HG02885 (cell line): ENCODE results near the gene DAP3.
"Not testable (repeated sequence)": the region's sequence is repeated elsewhere in the genome, so short reads cannot be mapped to it uniquely, and the experiment has no call there.

Source experiments
- ATAC-seq: cut with Tn5 transposase; IDR thresholded peaks from one replicate; pipeline ENCODE4 v1.9.1; 2021; ENCODE audit warnings: mild to moderate bottlenecking; ENCODE audit not compliant: unreplicated experiment, poor library complexity

DAP3 gene

GRCh38 chr1:155763989-155764388 lies 75.1 kb downstream of the DAP3 start:
- ATAC-seq: not testable (repeated sequence)

DNA sequence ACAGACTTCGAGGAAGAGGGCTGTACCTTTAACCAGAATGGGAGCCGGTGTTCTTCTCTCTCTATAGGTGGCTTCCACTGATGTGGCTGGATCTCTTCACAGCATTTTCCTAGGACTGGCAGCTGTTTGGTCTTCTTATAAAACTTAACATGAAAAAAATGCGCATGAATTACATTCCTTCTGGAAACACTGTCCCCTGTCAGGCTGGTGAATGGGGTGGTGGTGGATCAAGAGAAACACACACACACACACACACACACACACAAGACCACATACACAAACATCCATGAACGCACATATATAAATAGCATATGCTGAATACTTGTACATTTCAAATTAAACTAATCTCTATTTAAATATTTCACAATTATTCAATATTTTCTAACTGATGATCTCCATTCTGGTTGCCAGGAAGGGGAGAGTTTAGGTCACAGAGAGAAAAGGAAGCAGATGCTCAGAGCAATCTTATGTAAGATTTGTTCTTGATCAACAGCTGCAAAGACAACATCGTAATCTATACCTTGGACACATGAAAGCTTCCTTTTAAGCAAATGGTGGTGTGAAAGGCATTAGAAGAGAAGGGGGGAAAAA lies 78.6 kb downstream of the DAP3 start:
- not testable (repeated sequence) for ATAC-seq

- ATAC-seq: no peak
Observed at GRCh38 chr1:155769257-155769656, 80.4 kb downstream of the DAP3 start.

DNA sequence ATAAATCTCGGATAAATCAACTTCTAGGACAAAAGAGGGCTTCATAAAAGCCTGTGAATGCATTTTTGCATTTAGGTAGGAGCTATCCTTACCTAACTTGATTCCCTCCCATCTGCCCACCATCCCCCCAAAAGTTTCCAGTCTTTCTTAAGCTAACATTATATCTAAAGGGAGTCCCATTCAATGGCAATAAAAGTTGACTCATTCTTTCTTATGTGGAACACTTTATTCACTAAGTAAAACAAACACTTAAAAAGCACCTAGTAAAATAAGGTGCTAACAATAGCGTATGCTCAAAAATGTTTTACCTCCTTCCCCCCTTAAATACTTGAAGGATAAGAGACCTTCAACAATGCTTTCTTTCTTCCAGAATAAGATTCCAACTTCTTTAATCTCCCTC lies 84.3 kb downstream of the DAP3 start:
- ATAC-seq: no peak

- no peak for ATAC-seq
Observed at GRCh38 chr1:155776414-155776813, 87.5 kb downstream of the DAP3 start.

- no peak for ATAC-seq
Observed at GRCh38 chr1:155777582-155777981, 88.7 kb downstream of the DAP3 start.
